Measurements from ENCODE around the gene MINDY2.
"Not testable (repeated sequence)": the region's sequence is repeated elsewhere in the genome, so short reads cannot be mapped to it uniquely, and the experiment has no call there.

Gene MINDY2

DNA sequence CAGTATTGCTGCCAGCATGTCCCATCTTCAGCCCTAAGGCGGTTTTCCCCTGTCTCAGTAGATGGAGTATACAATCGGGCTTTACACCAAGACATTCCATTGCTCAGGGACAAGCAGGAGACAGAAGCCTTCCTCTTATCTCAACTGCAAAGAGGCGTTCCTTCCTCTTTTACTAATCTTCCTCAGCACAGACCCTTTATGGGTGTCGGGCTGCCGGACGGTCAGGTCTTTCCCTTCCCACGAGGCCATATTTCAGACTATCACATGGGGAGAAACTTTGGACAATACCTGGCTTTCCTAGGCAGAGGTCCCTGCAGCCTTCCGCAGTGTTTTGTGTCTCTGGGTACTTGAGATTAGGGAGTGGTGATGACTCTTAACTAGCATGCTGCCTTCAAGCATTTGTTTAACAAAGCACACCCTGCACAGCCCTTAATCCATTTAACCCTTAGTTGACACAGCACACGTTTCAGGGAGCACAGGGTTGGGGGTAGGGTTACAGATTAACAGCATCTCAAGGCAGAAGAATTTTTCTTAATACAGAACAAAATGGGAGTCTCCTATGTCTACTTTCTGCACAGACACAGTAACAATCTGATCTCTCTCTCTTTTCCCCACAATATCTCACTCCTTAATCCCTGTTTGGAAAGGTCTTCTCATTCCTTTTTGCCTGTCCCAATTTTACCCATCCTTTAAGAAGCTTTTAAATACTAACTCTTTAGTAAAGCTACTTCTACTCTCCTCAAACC, 62.8 kb downstream of the MINDY2 start:
- not testable (repeated sequence) for DNase-seq (ENCODE audit: low read depth)

DNA sequence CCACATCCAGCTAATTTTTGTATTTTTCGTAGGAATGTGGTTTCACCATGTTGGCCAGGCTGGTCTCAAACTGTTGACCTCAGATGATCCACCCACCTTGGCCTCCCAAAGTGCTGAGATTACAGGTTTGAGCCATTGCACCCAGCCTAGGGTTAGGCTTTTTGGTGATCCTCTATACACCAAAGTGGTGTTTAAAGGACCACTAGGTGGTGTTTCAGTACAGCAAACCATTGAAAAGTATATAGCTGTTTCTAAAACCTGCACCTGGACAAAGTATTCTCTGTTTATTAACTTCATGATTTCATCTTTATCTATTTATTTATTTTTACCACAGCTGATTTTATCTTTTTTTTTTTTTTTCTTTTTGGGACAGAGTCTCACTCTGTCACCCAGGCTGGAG, 68.4 kb downstream of the MINDY2 start:
- DNase-seq (ENCODE audit: low read depth) = no peak

DNA sequence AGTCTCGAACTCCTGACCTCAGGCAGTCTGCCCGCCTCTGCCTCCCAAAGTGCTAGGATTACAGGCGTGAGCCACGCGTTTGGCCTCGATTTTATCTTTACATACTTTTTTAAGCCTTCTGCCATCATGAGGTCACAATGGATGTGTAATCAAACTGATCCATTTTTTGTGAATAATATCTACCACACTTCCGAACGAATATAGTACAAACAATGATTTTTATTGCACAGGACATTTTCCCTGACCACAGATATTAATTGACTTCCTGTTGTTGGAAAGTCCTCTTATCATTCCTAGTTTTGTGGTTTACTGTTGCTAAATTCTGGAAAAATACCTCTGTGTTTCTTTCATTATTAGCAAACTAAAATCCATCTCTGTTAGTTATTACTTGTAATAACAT, 68.9 kb downstream of the MINDY2 start:
- no peak for DNase-seq (ENCODE audit: low read depth)

DNA sequence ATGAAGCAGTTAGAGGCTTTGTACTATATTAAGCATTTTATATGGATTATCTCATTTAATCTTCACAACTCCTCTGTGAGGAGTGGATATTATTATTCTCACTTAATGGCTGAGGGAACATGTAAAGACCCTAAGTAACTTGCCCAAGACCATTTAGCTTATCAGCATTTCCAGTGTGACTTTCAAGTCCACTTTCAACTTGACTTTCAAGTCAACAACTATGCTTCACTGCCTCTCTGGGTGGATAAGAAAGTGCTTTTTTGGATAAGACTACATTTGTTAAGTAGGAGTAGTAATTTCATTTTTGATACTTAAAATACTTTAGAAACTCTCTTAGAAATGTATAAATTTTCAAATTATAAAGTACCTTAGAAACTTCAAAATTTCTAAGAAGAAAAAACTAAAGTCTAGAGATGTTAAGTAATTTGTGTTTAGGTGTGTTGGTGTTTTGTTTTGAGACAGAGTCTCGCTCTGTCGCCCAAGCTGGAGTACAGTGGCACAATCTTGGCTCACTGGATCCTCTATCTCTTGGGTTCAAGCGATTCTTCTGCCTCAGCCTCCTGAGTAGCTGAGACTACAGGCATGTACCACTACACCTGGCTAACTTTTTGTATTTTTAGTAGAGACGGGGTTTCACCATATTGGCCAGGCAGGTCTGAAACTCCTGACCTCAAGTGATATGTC, 71.8 kb downstream of the MINDY2 start:
- no peak for DNase-seq (ENCODE audit: low read depth)

DNA sequence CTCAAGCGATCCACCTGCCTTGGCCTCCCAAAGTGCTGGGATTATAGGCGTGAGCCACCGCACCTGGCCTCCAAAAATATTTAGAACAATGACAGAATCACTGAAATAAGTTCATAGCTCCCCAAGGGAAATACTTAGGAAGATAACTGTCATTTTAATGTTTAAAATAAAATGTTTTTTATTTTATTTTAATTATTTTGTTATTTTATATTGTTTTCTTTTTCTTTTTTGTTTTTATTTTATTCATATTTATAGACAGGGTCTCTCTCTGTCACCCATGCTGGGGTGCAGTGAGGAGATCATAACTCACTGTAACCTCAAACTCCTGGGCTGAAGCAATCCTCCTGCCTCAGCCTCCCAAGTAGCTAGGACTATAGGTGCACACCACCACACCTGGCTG, 80.1 kb downstream of the MINDY2 start:
- DNase-seq (ENCODE audit: low read depth) = not testable (repeated sequence)

DNA sequence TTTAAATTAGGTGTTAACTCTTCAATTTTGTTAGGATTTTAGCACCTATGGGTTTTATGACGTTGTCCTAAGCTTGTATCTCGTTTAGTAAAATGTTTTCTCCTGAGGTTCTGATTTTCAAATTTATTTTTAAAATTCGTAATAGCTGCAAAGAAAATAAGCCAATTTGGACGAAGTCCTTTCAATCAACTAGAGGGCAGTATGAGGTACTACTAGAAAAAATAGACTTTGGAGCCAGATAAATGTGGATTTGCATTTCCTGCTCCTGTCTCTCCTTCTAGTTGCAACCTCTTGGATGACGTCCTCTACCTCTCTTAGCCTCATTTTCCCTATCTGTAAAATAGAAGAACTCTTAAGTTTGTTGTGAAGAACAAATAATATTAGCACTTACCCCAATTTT, 81.2 kb downstream of the MINDY2 start:
- DNase-seq (ENCODE audit: low read depth) = no peak

DNA sequence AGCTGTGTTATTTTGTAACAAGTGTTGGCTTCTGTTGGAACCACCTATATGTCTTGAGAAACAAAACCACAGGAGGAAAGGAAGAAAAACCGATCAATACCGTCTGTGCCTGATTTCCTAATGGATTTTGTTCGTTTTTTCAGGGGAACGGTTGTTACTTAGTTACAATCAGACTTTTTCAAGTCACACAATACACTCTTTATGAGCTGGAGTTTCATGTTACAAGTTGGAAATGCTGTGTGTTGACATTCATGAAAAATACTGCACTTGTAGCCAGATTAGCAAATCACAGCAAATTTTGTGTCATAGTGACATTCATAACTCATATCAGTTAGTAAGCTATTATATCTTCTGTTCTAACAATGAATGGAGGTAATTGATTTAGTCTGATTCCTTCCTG, 83.5 kb downstream of the MINDY2 start:
- DNase-seq (ENCODE audit: low read depth) = no peak

DNA sequence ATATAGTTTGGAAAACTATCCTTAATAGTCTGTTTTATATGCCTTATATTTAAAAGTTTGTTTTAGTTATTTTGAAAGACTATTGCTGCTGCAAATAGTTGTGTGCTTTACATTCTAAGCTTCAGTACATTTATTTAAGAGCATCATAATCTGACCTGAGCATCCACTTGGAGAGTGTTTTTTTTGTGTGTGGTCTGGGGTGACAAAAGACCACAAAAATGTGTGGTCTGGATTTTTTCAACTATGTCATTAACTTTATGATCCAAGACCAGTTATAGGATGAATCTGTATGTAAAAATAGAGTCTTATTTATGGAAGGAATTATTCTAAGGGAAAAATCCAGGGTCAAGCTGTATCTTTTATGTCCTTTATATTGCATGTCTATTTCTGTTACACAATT, 85.0 kb downstream of the MINDY2 start:
- DNase-seq (ENCODE audit: low read depth) = no peak

DNA sequence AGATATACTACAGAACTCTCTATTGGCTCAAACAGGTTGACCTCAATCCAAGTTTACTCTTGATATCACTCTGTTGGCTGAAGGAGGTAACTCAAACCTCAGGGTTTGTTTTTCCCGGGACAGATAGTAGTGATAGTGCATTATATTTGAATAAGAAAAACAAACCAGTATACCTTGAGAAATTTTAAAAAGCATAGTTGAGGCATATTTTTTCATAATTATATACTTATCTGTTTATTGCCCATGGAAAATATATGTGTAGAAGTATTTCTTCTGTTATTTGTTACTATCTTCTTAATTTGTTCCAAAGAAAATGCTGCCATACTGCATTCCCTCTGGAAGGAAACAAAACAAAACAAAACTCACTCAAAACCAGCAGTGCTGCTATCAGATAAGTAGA, 85.5 kb downstream of the MINDY2 start:
- not testable (repeated sequence) for DNase-seq (ENCODE audit: low read depth)

DNA sequence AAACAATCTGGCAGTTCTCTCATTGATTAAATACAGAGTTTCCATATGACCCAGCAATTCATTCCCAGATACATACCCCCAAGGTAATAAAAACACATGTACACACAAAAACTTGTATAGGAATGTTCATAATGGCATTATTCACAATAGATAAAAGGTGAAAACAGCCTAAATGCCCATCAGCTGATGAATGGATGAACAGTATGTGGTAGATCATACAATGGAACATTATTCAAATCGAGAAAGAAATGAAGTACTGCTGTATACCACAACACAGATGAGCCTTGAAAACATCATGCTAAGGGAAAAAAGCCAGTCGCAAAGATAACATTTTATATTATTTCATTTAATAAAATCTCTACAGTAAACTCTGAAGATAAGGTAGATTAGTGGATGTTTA, 91.2 kb downstream of the MINDY2 start:
- no peak for DNase-seq (ENCODE audit: low read depth)

DNA sequence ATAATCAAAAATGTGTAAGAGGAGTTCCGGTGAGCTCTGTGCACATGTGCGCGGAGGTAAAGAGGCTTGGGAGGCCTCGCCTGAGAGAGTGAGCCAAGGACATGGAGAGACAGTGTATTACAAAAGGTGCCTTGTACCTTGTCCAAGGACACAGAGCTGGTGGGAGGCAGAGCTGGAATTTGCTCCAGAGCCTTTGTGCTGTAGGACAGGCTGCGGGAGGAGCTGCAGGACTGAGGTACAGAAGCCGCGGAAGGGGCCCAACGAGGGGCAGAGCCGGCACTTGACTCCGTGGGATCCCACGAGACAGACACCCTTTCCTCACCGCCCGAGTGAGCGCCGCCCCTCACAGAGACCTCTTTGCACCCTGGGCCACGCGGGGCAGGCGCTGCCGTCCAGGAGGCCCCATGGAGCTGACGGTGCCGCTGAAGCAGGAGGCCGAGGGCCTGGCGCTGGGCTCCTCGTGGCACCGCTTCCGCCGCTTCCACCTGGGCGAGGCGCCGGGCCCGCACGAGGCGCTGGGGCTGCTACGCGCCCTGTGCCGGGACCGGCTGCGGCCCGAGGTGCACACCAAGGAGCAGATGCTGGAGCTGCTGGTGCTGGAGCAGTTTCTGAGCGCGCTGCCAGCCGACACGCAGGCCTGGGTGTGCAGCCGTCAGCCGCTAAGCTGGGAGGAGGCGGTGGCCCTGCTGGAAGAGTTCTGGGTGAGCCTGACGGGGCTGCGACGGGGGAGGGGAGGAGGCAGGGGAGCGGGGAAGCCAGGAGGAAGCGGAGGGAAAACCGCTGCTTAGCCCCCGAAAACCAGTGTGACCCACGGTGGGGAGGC, 93.7 kb downstream of the MINDY2 start:
- no peak for DNase-seq (ENCODE audit: low read depth)

DNA sequence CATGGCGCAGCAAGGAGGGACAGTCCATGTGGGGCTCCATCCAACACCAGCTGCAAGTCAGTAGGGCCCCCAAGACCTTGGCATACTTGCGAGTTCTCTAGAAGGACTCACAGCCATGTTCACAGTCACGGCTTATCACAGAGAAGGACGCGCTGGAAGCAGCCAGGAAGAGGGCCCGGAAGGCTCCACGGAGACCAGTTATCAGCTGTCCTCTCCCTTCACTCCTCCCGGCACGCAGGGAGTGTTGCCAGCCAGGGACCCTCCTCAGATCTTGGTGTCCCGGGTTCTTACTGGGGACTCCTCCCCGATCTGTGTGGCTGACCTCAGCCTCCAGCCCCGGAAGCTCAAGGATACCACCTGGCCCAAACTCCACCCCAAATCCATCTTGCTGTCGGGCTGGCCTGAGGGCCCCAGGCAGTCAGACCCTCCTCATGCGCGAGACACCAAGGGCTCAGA, 94.4 kb downstream of the MINDY2 start:
- no peak for DNase-seq (ENCODE audit: low read depth)

DNA sequence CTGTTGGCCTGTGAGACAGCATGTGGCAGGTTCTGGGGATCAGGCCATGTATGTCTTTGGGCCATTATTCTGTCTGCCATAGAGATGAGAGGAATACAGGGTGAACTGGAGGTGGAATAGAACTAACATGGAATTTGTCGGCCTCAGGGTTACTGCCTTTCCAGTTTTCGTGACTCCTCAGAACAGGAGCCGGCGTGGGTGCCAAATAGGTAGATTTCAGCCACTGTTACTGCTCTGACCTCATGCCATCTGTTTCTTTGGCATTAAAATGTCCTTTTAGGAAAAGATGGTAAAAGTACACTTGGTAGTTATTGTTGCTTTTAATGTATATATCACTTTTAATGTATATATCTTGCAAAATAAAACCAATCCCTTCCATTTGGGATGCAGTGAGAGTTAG, 96.8 kb downstream of the MINDY2 start:
- DNase-seq (ENCODE audit: low read depth) = no peak

DNA sequence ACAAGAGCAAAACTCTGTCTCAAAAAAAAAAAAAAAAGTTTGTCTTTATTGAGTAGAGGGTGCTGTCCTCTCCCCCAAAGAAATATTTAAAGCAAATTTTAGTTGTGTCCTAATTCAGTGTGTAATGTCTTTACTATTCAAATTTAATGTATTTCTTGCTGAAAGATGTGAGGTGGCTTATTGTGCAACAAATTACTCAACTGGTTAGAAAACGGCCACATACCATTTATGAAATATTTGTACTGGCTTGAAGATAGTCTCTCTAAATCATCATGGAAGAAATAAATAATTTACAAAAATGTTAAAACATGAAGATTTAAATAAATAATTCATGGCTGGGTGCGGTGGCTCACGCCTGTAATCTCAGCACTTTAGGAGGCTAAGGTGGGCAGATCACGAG, 99.3 kb downstream of the MINDY2 start:
- DNase-seq (ENCODE audit: low read depth) = no peak

DNA sequence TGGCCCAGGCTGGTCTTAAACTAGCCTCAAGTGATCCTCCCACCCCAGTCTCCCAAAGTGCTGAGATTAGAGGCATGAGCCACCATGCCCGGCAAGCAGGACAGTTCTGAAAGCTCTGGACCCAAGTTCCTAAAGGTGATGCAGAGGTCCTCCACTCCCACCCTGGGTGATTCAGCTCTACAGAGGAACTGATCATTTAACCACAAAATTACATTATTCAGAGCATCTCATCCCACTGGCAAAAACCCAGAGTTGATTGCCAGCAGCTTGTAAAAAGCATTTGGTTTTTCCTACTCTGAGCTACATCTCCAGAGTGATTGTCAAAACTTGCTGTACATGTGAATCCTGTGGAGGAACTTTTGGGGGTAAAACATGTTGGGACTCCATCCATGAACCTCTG, 102.2 kb downstream of the MINDY2 start:
- DNase-seq (ENCODE audit: low read depth) = no peak

DNA sequence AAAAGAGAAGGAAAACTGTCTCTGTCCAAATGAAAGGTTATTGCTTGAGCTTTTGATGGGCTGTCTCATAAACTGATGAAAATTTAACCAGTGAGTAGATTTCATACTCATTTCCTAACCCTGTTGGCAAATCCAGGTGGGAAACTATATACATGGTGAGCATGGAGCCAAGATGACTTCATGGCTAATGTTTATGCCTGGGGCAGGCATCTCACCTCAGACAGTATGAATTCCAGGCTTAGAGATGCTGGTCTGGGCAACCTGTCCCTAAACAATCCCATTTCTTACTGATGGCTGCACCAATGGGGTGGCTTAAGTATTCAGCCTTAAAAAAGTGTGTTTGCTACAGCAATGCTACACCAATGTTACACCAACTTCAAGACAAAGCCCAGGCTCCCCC, 104.2 kb downstream of the MINDY2 start:
- DNase-seq (ENCODE audit: low read depth) = no peak

DNA sequence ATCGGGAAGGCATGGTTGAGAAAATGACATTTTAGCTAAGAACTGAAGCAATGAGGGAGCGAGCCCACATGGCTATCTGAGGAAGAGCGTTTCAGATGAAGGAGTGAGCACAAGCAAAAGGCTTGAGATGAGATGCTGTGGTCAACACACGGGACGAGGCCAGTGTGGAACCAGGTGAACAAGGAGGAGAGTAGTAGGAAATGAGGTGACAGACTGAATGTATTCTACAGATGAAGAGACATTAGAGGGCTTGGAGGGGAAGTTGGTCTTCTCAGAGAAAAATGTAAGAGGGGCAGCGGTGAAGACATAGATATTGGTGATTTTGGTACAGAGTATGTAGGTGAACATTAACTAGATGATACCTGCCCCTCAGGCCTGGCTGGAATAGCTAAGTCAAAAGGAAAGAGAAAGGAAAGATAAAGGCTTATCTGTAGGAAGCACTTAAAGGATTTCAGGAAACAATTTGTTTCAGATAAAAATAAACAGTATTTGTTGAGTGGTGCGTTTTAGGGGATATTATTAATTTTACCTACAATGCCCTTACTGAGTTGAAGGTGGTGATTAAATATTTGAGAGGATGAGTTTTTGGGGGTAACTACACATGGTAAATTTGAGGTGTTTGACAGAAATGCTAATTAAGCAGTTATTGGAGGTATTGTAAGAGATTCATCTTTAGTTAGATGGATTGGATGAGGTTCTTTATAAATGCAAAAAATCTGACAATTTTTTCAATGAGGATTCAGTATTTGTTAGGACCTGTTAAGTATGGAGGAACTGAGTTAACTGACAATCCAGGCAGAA, 105.4 kb downstream of the MINDY2 start:
- no peak for DNase-seq (ENCODE audit: low read depth)

DNA sequence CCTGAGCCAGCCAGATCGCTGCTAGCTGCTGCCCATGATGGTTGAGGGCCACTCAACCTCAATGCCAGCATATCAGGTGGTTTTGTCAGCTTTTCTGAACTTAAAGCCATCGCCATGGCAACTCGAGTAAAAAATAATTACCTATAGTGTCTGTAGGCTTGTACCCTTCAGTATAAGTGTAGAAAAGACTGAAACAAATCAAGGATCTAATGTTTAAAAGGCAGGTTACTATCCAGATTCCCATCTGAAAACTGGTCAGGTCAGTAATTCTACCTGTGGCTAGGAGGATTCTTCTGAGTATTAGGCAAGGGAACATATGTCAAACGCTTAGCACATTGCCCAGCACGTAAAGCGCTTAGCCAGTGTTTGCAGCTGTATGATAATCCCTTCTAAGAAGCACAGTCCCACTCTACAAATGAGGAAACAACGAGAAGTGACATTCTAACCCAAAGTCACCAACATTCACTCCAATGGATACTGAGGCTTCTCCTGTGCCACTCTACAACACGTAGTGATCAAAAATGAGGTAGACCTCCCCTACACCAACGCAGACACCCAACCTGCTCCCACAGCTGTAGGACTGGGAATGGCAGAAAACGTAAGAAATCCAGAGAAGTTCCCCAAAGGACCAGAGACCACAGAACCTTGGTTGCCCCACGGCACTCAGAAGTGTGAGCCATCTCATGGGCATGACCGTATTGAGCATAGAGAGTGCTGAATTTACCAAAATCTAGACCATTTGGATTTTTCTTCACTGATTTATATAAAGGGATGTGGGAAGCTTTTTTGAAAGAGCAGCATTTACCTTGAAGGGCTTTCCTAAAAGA, 107.1 kb downstream of the MINDY2 start:
- no peak for DNase-seq (ENCODE audit: low read depth)

DNA sequence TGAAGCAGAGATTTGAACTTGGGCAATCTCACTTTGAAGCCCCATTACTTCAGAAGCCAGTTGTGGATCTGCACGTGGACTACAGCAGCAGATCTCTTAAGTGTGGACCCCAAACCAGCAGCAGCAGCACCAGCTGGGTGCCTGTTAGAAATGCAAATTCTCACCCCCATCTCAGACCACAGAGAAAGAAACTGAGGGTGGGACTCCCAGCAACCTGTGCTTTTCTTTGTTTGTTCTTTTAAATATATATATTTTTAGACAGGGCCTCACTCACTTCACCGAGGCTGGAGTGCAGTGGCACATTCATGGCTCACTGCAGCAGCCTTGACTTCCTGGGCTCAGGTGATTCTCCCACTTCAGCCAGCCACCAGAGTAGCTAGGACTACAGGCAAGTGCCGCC, 109.2 kb downstream of the MINDY2 start:
- no peak for DNase-seq (ENCODE audit: low read depth)

DNA sequence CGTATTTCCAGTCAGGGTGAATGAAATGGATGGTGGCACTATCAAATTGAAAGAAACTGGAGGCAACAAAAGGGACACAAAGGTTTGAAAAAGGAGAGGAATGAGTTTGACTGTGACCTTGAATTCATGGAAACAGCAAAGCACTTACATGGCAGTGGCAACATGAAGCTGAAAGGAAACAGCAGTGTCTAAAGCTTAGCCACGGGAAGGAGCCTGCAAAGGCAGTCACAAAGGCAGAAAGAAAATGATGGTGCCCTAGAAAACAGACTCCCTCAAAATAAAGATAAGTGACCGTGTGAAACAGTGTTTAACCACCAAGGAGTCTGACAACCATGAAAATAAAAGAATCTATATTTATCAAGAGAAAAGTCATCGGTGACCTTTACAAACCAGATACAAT, 111.1 kb downstream of the MINDY2 start:
- no peak for DNase-seq (ENCODE audit: low read depth)

DNA sequence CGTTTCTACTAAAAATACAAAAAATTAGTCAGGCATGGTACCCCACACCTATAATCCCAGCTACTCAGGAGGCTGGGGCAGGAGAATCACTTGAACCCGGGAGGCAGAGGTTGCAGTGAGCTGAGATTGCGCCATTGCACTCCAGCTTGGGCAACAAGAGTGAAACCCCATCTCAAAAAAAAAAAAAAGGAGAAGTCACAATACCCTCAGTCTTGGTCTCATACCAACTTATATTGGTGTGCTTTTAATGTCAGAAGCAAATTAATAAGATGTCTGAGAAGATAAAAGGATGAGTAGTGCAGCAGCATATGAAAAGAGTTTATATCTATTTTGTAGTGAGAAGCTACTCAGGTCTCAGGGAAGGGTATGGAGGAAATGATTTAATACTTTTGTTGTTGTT, 112.8 kb downstream of the MINDY2 start:
- DNase-seq (ENCODE audit: low read depth) = not testable (repeated sequence)
